OCI-LY3 (cell line): ENCODE measurements around the gene SOX12.

Experiments used
- EZH2phosphoT487 ChIP-seq: fragments of 200-600 bp; shearing (Covaris generic); IDR thresholded peaks from 2 replicates; pipeline ENCODE4 v1.6.1; 2018; ENCODE audit warnings: antibody characterized with exemption, mixed run types, low read depth
- TF ChIP-seq, protein P1 (sequence below): fragments of 200-600, 300-600 bp; sonication (generic); IDR thresholded peaks from 2 replicates; pipeline ENCODE4 v1.5.1; 2014; ENCODE audit warnings: antibody characterized with exemption, low read length, low read depth

- TF ChIP-seq, protein P1, sequence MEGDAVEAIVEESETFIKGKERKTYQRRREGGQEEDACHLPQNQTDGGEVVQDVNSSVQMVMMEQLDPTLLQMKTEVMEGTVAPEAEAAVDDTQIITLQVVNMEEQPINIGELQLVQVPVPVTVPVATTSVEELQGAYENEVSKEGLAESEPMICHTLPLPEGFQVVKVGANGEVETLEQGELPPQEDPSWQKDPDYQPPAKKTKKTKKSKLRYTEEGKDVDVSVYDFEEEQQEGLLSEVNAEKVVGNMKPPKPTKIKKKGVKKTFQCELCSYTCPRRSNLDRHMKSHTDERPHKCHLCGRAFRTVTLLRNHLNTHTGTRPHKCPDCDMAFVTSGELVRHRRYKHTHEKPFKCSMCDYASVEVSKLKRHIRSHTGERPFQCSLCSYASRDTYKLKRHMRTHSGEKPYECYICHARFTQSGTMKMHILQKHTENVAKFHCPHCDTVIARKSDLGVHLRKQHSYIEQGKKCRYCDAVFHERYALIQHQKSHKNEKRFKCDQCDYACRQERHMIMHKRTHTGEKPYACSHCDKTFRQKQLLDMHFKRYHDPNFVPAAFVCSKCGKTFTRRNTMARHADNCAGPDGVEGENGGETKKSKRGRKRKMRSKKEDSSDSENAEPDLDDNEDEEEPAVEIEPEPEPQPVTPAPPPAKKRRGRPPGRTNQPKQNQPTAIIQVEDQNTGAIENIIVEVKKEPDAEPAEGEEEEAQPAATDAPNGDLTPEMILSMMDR = no peak
- TF ChIP-seq EZH2phosphoT487 = no peak
Observed at GRCh38 chr20:346033-346639, 20.8 kb downstream of the SOX12 start.
